NCI-H2081 treated with DMSO at 0.1 percent for 48 hours (cell line): ENCODE measurements around the gene LZTFL1.

Experiments used
- DNase-seq: peaks from one replicate; lab custom pipeline; 2025; lab: John Stamatoyannopoulos, UW

The LZTFL1 gene

DNA sequence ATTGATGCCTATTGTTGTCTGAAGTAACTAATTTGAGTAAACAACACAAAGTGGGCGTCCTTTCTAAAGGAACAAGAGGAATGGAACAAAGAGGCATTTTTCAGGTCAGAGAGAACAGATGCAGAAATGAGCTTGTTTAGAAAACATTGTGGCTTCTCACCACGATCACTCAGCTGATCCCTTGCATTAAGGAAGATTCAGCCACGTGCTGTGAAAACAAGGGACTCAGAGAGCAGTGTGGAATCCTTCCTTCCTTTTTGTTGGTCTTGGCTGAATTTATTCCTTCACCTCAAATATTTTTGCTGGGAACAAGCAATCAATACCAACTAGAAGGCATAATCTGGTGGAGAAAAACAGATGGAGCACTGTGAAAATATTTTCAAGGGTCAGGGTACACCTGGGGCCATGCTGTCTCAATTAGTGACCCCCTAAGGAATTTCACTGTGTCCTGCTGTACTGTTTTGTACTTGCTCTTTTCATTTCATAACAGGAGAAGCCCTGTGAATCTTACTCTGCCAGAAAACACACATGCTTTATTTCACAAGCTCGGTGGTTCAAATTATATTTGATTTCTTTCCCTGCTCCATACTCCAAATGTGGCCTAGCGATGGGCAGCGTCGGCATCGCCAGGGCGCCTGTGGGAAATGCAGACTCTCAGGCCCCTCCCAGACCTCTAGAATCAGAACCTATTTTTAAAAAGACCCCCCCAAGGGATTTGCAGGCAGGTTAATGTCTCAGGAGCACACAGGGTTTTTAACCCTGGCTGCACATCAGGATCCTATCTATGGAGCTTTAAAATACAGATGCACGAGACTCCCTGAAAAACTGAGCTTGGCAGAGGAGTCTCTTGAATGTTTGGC is 34.0 kb downstream of the LZTFL1 start:
- no peak for DNase-seq

DNA sequence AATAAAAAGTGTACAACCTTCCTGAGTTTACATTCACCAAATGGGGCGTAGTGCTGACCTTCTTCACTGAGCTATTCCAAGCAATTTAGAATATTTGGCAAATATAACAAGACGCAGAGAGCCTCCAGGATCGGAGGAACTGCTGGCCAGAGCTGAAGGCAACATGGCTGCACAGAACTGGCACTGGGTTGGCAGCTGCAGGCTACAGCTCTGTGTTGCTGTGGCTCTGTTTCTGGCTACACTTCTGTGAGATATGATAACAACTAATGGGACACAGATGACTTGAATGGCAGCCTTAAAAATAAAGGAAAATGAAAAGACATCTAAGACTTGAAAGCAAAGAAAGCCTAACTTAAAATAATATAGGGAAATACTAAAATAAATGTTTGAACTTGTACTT is 34.8 kb downstream of the LZTFL1 start:
- no peak for DNase-seq

DNA sequence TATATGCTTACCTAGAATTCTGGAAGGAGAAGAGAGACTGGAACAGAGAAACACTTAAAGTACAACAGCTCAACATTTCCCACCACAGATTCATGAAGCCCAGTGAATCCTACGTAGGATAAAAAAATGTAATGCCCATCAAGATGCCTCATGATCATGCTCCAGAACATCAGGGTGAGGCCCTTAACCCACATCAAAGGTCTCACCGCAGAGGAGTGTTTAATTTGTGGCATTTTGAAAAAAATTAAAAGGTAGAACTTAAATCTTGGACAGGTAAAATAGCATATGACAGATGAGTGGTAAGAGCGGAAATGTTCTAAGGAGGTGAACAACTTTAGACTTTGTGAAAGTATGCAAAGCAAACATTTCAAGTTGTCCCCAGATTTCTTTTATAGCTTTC is 35.8 kb downstream of the LZTFL1 start:
- no peak for DNase-seq

DNA sequence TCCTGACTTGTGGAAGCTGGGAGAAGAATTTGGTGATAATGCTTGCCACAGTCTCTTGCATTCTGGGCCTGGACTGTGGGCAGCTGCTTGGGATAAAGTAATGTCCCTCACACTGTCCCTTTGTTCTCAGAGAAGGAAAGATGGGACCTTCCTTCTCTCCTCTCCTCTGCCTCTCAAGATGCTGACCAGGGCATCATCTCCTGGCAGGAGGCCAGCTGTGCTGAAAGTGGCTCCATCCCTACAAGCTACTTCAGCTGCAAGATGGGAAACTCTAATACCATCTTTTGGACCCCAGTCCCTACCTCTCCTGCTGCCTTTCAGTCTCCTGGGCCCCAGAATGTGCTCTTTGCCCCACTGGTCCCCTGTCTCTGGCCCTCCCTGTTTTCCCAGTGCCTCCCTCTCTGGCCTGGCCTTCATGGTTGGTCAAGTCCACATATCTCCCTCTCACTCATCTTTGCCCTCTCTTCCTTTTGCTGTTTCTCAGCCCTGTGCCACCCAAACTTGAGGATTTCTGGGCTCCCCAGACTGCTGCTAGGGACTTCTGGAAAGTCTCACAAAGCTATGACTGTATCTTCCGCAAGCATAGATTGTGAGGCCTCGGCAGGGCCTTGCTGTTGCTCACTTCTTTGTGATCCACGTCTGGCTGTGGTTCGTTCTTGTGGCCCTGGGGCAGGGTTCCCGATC is 38.5 kb downstream of the LZTFL1 start:
- DNase-seq: no peak

DNA sequence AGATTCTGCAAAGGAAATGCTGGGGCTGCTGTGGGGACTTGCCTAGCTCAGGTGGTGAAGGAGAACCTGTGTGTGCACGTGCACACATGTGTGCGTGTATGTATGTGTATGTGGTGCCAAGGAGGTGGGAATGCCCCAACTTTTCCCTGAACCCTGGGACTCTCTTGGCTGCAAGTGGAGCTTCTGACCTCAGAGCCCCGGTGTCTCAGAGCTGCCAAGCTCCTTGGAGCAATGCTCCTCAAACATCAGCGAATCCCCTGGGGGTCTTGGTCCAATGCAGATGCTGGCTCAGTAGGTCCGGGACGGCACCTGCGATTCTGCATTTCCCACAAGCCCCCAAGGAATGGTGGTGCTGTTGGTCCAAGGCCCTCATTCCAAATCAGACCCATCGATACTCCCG is 39.8 kb downstream of the LZTFL1 start:
- DNase-seq: no peak

DNA sequence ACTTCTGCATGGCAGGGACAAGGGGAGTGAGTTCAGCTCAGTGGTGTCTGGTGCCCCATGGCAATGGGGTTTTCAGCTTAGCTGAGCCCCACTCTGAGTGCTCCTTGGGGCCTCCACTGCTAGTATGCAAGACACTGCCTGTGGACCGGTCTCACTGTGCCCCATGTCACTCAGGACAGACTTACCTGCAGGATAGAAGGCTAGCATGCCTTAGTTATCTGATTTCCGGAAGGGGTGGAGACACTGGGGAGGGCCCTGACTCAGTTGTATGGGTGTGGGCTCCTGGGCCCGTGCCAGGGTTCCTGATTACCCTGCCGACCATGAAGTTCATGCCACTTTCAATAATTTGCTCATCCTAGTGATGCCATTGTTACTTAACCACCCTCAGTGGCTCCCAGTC is 41.3 kb downstream of the LZTFL1 start:
- DNase-seq: no peak

DNA sequence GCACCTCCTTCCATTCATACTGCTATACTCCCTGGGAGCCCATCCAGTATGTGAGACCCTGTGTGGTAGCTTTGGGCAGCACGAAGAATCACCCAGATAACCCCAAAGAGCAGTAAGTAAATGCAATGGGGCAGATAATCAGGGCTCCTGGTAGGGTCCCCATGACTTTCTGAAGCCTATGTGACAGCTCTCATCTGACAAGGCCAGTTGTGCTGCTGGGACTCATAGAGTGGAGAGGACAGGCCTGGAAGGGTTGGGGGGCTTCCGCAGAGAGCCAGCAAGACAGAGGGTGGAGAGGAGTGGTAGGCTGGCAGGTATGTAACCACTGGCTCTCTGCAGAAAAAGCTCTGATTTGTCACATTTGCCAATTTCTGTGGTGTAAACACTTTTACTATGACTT is 42.3 kb downstream of the LZTFL1 start:
- DNase-seq: no peak

DNA sequence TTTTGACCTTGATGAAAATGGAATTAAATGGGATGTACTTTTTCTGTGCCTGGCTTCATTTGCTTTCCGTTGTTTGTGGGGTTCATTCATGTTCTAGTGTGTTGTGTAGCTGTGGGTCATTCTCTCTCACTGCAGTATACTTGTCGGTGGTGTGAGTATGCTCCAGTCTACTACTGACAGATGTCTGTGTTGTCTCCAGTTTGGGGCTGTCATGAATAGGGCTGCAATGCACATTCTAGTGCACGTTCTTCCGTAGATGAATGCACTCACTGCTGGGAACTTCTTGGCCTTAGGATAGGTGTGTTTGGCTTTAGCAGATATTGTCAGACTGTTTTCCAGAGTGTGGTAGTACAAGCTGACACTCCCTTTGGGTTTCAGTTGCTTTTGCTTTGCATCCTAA is 43.9 kb downstream of the LZTFL1 start:
- no peak for DNase-seq

DNA sequence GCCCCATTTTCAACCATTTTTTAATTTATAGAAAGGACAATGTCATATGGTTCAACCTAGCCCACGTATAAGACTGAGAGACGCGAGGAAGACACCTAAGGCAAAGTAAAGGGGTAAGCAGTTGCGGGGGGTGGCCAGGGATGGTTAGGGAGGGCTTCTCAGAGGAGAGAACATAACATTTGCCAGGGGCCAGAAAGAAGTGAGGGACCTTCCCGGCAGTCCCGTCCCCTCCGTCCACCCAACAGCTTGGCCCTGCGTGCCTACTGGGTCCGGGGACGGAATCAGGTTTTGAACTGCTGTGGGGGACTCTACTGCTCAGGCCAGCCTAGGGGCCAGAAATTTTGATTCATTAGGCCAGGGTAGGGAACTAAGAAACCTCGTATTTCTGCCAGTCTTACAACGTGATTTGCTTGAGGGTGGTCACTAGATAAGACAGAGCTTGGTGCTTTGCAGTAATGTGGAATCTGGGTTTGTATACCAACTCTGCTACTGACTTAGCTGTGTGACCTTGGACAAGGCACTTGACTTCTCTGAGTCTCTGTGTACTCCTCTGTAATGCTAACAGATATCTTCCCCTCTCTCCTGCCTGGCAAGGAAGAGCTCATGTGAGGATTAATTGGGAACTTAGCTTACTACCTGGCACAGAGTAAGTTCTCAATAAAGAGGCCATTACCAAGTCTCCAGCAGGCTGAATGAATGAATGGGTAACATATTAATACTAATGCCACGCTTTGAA is 44.8 kb downstream of the LZTFL1 start:
- no peak for DNase-seq

DNA sequence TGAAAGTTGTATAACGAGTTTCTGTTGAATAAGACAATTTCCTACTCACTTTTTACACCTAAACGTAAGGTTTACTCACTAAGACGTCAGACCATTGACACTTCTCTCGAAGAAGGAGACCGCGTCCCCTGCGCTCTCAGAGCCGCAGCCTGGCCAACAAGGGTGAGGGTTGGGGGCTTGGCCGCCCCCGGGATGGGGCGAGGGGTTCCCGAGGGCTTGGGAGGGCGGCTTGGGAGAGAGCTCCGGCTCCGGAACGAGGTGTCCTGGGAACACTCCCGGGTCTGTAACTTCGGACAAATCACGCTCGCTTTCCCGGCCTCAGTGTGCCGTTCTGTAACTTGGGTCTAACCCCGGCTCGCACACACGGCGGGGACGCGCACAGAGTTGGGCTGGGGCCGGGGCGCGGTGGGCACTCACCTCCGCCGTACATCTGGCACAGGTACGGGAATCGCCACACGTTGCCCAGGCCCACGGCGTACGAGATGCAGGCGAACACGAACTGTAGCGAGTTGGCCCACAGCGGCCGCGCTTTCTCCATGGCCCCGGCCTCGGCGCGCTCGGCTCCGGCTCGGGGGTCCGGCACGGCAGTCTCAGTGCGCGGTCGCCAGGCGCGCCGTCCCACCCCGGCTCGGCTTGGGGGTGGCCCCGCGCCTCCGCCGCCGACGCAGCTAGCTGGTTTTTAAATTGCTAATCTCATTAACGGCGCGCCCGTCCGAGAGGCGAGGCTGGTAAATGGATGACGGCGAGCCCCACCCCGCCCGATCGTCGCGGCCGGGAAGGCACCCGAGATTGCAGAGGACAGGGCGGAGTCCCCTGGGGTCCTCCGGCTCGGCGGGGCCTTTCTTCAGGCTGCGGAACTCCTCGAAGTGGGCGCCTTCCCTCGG is 45.8 kb downstream of the LZTFL1 start, which contains the start of gene SLC6A20:
Gene SLC6A20, minus strand, starts transcription at position 655 of the 884 bp plus-strand sequence. Its CDS starts 117 bp downstream, at position 538.
- no peak for DNase-seq

DNA sequence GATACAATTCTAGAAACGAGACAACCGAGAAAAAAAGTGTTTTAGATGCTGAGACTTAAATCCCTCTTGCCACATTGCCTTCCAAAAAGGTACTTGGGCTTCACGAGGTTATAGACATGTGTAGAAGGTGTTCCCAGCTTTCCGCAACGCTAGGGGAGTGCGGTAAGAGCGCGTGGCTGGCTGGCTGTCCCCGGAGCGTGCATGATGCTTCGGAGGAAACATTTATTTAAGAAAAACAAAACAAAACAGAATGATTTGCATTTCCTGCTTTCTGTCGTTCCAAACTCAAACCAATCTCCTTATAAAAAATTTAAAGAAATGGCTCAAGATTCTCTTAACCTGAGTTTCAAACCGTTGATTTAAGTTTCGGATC is 46.4 kb downstream of the LZTFL1 start:
- DNase-seq: no peak

DNA sequence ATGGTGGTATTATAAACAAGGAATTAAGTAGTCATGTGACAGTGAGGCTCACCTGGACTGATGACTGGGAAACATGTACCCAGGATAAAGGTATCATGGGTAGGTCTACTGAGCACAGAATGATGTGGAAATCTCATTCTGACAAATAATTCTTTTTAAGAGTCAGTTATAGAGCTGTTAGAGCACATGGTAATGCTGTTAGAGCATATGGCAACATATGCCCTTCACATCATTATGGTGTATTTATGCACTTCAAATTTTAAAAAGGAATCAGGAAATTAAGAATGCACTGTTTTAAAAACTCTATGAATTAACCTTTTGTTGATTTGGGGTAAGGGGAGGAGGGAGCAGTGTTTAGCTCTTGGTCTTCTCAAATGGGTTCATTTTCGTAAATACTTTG is 47.3 kb downstream of the LZTFL1 start:
- DNase-seq: no peak

DNA sequence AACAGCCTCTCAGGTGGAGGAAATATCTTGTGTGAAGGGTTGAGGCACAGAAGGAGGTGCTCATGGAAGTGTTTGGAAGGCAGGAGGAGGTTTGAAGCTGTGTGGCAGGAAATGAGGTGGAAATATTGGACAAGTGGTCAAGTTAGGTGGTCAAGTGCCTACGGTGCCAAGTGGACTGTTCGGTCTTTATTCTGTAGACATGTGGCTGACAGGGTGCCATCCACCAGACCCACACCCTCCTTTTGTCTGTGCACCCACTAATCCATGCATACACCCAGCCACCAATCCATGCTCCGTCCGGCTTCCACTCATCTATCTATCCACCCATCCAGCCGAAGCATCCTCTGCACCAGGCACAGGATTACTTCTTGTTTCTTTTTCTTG is 47.8 kb downstream of the LZTFL1 start:
- DNase-seq: no peak

DNA sequence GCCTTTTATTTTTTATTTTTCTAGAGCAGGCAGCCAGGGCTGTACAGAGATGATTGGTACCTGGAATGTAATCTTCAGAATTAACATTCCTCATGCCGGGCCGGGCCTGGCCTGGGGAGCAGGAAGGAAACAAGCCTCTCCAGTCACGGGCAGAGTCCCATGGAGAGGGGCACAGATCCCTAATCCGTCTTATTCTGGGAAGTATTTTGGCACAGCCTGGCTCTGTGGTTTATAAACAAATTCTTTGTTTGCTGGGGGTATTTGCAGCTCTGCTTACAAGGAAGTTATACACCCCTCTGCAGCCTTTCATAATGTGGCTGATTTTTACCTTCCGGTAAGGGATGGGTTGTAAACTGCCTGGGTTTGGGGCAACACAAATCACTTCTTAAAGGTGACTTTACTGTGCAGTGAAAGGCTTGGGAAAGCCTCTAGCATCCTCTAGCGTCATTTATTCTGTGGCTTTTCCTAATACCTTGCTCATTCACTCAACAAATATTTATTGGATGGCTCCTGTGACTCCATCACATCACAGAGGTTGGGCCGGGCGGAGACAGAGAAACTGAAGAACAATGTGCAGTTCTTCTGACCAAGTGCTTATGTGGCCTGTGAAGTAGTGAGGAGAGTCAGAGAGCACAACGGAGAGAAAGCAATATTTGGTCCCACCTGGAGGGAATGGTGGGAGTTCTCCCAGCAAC is 48.3 kb downstream of the LZTFL1 start:
- DNase-seq: no peak

DNA sequence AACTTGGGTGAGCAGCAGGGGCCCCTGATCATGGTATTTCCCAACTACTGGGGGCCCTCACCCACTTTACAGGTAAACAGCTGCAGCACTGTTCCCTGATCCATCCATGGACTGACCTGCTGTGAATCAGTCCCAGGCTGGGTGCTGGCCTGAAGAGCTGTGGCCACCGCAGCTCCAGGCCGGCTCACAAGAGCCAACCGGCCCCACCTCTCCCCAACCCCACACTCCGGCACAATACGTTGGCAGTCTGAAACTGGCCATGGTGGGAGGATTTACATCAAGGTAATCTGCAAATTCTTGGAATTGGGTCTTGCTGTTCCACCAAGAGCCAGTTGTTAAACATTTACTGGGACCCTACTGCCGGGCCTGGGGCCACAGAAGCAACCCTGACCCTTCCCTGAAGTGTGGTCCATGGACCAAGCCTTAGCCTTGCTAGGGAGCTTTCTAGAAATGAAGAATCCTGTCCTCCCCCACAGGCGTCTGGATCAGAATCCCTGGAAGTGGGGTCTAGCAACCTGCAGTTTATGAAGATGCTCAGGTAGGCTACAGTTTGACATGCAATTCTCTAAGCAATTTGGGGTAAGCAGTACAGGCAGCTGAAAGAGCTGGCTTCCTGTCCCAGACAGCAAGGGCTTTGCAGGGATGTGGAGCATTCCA is 49.3 kb downstream of the LZTFL1 start:
- DNase-seq: no peak

DNA sequence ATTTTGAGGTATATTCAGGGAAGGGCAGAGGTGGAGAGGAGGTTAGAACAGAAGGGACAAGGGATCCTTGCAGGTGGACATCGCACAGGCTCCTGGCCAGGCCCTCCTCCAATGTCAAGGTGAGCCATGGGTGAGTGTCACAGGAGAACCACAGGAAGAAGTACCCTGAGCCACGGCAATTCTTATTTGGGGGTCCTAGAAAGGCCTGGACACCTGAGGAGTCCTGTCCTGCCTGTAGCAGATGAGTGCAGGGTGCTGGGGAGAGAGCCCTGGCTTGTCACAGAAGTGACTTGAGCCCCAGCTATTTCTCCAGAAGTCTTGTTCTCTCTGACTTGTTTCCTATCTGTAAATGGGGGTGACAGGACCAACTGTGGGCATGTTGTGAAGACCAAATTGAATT is 49.9 kb downstream of the LZTFL1 start:
- DNase-seq: no peak

DNA sequence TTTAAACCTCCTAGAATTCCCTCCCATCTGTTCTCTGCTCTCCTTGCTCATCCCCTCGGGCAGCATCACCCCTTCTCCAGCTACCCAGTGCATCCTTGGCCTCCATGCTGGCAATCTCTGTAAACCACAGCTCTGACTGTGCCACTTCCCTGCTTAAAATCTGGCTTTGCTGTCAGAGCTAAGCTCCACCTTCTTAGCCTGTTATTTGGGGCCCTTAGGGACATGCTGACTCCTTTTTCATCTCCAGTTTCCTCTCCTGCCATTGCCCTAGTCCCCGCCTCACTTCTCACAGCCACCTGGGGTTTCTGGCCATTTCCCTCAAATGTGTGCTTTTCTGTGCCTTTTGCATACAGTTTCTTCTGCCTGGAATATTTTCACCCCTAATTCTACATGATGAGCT is 51.3 kb downstream of the LZTFL1 start:
- no peak for DNase-seq

DNA sequence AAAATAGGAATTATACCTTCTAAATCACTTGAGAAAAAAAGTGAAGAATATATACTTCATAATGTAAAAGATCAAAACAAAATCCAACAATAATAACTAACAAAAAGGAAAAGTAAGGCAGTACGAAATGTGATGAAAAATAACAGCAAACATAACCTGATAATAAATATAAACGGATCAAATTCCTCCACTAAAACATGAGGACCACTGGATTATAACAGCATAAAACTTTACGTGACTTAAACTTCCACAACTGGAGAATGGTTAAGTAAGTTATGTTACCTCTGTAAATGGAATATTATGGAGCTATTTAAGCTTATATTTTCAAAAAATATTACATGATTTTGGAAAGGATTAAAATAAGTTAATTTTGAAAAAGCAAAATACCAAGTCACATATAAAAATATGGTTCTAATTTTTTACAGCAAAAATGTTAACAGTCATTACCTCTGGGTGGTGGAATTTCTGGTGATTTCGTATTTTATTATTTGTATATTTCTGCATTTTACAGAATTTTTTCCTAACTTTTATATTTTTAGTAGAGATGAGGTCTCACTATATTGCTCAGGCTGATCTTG is 52.6 kb downstream of the LZTFL1 start:
- DNase-seq: no peak

DNA sequence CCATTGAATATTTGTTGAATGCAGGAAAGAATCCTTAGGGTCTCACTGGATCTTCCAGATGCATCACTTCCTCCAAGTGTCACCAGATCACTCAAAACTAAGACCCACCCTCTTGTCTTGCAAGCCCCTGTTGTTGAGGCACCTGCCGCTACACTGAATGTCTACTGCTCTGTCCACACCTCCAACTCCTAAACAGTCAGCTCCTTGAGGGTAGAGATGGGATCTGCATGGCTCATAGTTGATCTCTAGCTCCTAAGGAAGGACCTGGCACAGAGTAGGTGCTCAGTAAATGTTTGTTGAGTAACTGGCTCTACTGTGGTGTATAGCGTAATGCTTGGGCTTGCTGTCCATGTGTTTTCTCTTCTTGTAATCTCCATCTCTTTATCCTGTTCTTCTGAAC is 54.4 kb downstream of the LZTFL1 start:
- no peak for DNase-seq

DNA sequence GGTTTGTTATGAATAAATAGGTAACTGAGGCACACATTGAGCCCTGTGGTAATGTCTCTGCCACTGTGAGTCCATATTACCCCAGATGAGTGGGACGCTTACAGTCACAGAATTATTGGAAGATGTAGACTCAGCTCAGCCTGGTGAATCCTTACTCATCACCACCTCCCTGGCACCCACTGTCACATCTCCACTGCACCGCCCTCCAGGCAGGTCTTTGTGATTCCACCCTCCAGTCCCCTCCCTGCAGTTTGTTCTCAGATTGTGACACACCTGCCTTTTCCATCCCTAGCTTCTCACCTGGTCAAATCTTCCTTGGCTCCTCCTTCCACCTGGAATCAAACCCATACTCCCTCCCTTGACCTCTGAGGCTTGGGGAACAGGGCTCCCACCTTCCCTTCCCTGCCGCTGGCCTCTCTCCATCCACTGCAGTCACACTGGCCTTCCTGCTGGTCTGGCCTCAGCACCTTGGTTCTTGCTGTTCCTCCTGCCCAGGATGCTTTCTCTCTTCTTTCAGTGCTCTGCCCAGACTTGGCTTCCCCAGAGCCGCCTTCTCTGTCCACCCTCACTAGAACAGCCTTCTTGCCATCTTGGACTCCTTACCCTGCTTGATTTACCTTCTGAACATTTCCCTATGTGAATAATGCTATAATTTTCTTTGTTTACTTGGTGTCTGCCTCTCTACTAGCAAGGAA is 55.0 kb downstream of the LZTFL1 start:
- no peak for DNase-seq
